AG10803 (cell line): ENCODE results near the gene CRABP1.

Experiments used
- DNase-seq: peaks from one replicate; pipeline ENCODE4 v3.0.0; 2010; ENCODE audit warnings: low read depth
- H3K4me3 ChIP-seq: 2 replicates; pipeline ENCODE4 v1.5.1; 2011; ENCODE audit warnings: mild to moderate bottlenecking, low read length, control low read depth
- CTCF ChIP-seq: conservative IDR thresholded peaks from 2 replicates; pipeline ENCODE4 v1.5.1; 2011; ENCODE audit warnings: mild to moderate bottlenecking, low read length, control low read depth, inconsistent platforms

CRABP1 gene

GRCh38 chr15:78340231-78341056, at the start of gene CRABP1:
Gene CRABP1 (plus strand): TSS chr15:78340353. CDS start chr15:78340429, 76 bp downstream.
- TF ChIP-seq CTCF, result no peak
- DNase-seq, result no peak
- H3K4me3 ChIP-seq, result no peak within 1 kb of the TSS

- no peak overlapping the region for H3K4me3 ChIP-seq
- DNase-seq, result no peak
- no peak for TF ChIP-seq CTCF
Measured at GRCh38 chr15:78291052-78291451, 49.1 kb upstream of the CRABP1 start.

GRCh38 chr15:78291698-78292097, 48.5 kb upstream of the CRABP1 start:
- no peak overlapping the region for H3K4me3 ChIP-seq
- DNase-seq, result no peak
- no peak for TF ChIP-seq CTCF

GRCh38 chr15:78292219-78292618, 47.9 kb upstream of the CRABP1 start:
- no peak for DNase-seq
- TF ChIP-seq CTCF, result no peak
- no peak overlapping the region for H3K4me3 ChIP-seq

- peak; percentile 9; the same call in 1 of the 2 replicates for TF ChIP-seq CTCF
- peak; percentile 88 for DNase-seq
- peak within 1 kb of the TSS; percentile 99 for H3K4me3 ChIP-seq
Measured at GRCh38 chr15:78299101-78299930, 40.8 kb upstream of the CRABP1 start, which contains the start of gene SKIC8. Gene SKIC8 (minus strand): TSS chr15:78299609. CDS start chr15:78295686, 3,923 bp downstream.

- DNase-seq, result no peak
- no peak for TF ChIP-seq CTCF
- H3K4me3 ChIP-seq, result no peak overlapping the region
Measured at GRCh38 chr15:78301326-78301725, 38.8 kb upstream of the CRABP1 start.

- peak; percentile 52 for DNase-seq
- no peak overlapping the region for H3K4me3 ChIP-seq
- TF ChIP-seq CTCF, result no peak
Measured at GRCh38 chr15:78301828-78302227, 38.3 kb upstream of the CRABP1 start.
